Prostate gland (tissue), 2 donors: Measurements from ENCODE around the gene LMTK2. TPM values are rescaled to one million over a fixed set of nuclear protein-coding genes. Genes with fewer than 3 reads are reported as not detected.

ENCODE experiments used
- DNase-seq: peaks from one replicate; pipeline ENCODE4 v3.0.0-alpha.2; 2019; ENCODE audit warnings: low spot score
- H3K27ac ChIP-seq, 2 donors: fragments of 200-600 bp; sonication (generic); 2 replicates each; pipeline ENCODE4 v1.5.1; 2017 to 2019
- H3K27me3 ChIP-seq: fragments of 200-600 bp; sonication (generic); replicated peaks from 2 replicates; pipeline ENCODE4 v1.5.1; 2019; ENCODE audit not compliant: insufficient read depth
- H3K36me3 ChIP-seq, 2 donors: fragments of 200-600 bp; sonication (generic); 1 replicate in 1 of 2; 2 replicates in 1 of 2; pipeline versions ENCODE4 v1.5.1 to v1.8.1; 2017 to 2019
- H3K4me1 ChIP-seq: fragments of 200-600 bp; sonication (generic); replicated peaks from 2 replicates; pipeline ENCODE4 v1.5.1; 2019
- H3K4me3 ChIP-seq, 2 donors: fragments of 200-600 bp; sonication (generic); 2 replicates each; pipeline ENCODE4 v1.5.1; 2017 to 2019
- H3K9me3 ChIP-seq: fragments of 200-600 bp; sonication (generic); 2 replicates; pipeline ENCODE4 v1.5.1; 2017
- CTCF ChIP-seq, 4 experiments: fragments of 200-600 bp in 2 of 4; fragments of 450-650 bp in 2 of 4; sonication (generic) in 2 of 4; IDR thresholded peaks; 1 replicate in 3 of 4; 2 replicates in 1 of 4; pipeline ENCODE4 v1.5.1; 2016 to 2019; ENCODE audit warnings: antibody characterized with exemption in 4 of 4, mild to moderate bottlenecking in 2 of 4, moderate library complexity in 2 of 4
- POLR2A ChIP-seq: fragments of 450-650 bp; IDR thresholded peaks from one replicate; pipeline ENCODE4 v1.6.1; 2016; ENCODE audit warnings: antibody characterized with exemption, mild to moderate bottlenecking
- POLR2AphosphoS5 ChIP-seq: sonication (generic); formaldehyde crosslinking; IDR thresholded peaks from one replicate; pipeline ENCODE4 v1.6.1; 2017; ENCODE audit warnings: antibody characterized with exemption
- whole genome bisulfite sequencing: methylation state at CpG from one replicate; pipeline ENCODE4 v1.1.5; 2018; 5-methylcytosine and 5-hydroxymethylcytosine counted together
- intact Hi-C: fragments of 100-400 bp; cut with DNase I; formaldehyde crosslinking; loops from one replicate; pipeline ENCODE4 v1.14.2; 2022
- total RNA-seq, 2 donors: library from RNA; depleted of rRNA; stranded (reverse); fragments of >200 nt; gene quantifications; one replicate each; pipeline ENCODE4 v1.1.0, GENCODE V29; 2016

Gene LMTK2
- total RNA-seq, 2 donors from 2014 or later: 22.2 to 37.4 TPM

- H3K4me3 ChIP-seq: no peak overlapping the region
- H3K9me3 ChIP-seq: no peaks in the 10 kb centered on the region
- WGBS: 97% methylated on average over 8 of the region's 8 CpGs
Observed at GRCh38 chr7:98128346-98128745, 21.7 kb downstream of the LMTK2 start.

GRCh38 chr7:98130959-98131358, 24.3 kb downstream of the LMTK2 start:
- intact Hi-C loops: no loop called here
- TF ChIP-seq POLR2AphosphoS5: no peak
- no peak for TF ChIP-seq POLR2A
- TF ChIP-seq CTCF (IDR thresholded peaks at IDR 0.05): no peak
- no peak overlapping the region for H3K27ac ChIP-seq

More at GRCh38 chr7:98128346-98128745, 21.7 kb downstream of the LMTK2 start:
- intact Hi-C loops: no loop called here
- no peak for DNase-seq
- no peak overlapping the region for H3K27ac ChIP-seq
- no peaks in the 10 kb centered on the region for H3K27me3 ChIP-seq
- no peaks in the 10 kb centered on the region for H3K36me3 ChIP-seq
- no peaks in the 10 kb centered on the region for H3K4me1 ChIP-seq
- no peak for TF ChIP-seq CTCF (IDR thresholded peaks at IDR 0.05)

GRCh38 chr7:98133181-98133580, 26.5 kb downstream of the LMTK2 start:
- H3K36me3 ChIP-seq: no peaks in the 10 kb centered on the region
- 69% methylated on average over 4 of the region's 4 CpGs for WGBS
- intact Hi-C loops: no loop called here

More at GRCh38 chr7:98130959-98131358, 24.3 kb downstream of the LMTK2 start:
- DNase-seq: no peak
- WGBS: 78% methylated on average over 4 of the region's 4 CpGs
- Histone ChIP-seq H3K4me3 (no peak overlapping the region), H3K4me1 (no peaks in the 10 kb centered on the region), H3K27me3 (no peaks in the 10 kb centered on the region), H3K36me3 (no peaks in the 10 kb centered on the region), H3K9me3 (no peaks in the 10 kb centered on the region)

GRCh38 chr7:98133621-98134303, 27.1 kb downstream of the LMTK2 start:
- no peak for DNase-seq
- H3K4me3 ChIP-seq: no peak overlapping the region
- no peaks in the 10 kb centered on the region for H3K27me3 ChIP-seq
- intact Hi-C loops: no loop called here
- H3K9me3 ChIP-seq: no peaks in the 10 kb centered on the region
- H3K4me1 ChIP-seq: no peaks in the 10 kb centered on the region
- TF ChIP-seq POLR2A (no peak), CTCF (IDR thresholded peaks at IDR 0.05) (no peak), POLR2AphosphoS5 (no peak)
- 70% methylated on average over 4 of the region's 4 CpGs for WGBS
- no peak overlapping the region for H3K27ac ChIP-seq
- H3K36me3 ChIP-seq: no peaks in the 10 kb centered on the region

More at GRCh38 chr7:98133181-98133580, 26.5 kb downstream of the LMTK2 start:
- Histone ChIP-seq H3K9me3 (no peaks in the 10 kb centered on the region), H3K4me3 (no peak overlapping the region), H3K27me3 (no peaks in the 10 kb centered on the region), H3K27ac (no peak overlapping the region), H3K4me1 (no peaks in the 10 kb centered on the region)
- DNase-seq: no peak
- TF ChIP-seq POLR2AphosphoS5: no peak
- no peak for TF ChIP-seq CTCF (IDR thresholded peaks at IDR 0.05)
- TF ChIP-seq POLR2A: no peak
